WI38 (cell line): ENCODE data around the gene NXPH2.

Experiments used
- H3K4me3 ChIP-seq: 2 replicates; pipeline ENCODE4 v1.5.1; 2011; ENCODE audit warnings: low read depth, mild to moderate bottlenecking, control low read depth, low read length
- TF ChIP-seq, protein P1 (sequence below): IDR thresholded peaks from 2 replicates; pipeline ENCODE4 v1.5.1; 2012; ENCODE audit warnings: low read depth, mild to moderate bottlenecking, control low read depth, low read length

NXPH2 gene

DNA sequence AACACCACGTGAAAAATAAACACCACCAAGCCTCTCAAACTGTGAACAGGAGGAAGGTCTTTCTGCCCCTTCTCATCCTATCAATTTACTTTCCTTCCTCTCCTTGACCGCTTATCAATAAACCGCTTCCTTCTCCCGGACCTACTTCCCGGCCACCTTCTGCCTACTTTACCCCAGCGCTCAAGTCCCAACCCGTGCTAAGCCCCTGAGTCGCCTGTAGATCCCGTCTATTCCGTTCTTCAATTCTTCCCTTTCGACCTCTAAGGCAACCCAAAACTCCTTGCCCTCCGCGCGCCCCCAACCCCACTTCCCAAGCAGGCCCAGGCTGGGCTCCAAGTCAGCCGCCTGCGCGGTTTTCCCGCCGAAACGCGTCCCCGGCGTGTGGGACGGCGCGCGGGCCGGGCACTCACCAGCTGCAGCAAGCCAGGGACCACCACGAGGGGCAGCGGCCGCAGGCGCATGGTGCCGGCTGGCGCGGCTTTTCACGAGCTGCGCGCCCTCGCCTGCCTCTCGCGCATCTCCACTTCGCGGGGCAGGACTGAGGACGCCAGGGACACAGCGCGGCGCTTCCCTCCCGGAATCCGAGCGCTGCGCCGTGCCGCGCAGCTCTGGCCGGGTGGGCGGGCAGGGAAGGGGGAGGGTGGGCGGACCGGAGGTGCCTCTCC, at the start of gene NXPH2:
Gene NXPH2 (minus strand): TSS at position 610 of the 665 bp plus-strand sequence. CDS start 149 bp downstream, at position 461.
- TF ChIP-seq, protein P1, sequence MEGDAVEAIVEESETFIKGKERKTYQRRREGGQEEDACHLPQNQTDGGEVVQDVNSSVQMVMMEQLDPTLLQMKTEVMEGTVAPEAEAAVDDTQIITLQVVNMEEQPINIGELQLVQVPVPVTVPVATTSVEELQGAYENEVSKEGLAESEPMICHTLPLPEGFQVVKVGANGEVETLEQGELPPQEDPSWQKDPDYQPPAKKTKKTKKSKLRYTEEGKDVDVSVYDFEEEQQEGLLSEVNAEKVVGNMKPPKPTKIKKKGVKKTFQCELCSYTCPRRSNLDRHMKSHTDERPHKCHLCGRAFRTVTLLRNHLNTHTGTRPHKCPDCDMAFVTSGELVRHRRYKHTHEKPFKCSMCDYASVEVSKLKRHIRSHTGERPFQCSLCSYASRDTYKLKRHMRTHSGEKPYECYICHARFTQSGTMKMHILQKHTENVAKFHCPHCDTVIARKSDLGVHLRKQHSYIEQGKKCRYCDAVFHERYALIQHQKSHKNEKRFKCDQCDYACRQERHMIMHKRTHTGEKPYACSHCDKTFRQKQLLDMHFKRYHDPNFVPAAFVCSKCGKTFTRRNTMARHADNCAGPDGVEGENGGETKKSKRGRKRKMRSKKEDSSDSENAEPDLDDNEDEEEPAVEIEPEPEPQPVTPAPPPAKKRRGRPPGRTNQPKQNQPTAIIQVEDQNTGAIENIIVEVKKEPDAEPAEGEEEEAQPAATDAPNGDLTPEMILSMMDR = no peak
- H3K4me3 ChIP-seq = no peak within 1 kb of the TSS

DNA sequence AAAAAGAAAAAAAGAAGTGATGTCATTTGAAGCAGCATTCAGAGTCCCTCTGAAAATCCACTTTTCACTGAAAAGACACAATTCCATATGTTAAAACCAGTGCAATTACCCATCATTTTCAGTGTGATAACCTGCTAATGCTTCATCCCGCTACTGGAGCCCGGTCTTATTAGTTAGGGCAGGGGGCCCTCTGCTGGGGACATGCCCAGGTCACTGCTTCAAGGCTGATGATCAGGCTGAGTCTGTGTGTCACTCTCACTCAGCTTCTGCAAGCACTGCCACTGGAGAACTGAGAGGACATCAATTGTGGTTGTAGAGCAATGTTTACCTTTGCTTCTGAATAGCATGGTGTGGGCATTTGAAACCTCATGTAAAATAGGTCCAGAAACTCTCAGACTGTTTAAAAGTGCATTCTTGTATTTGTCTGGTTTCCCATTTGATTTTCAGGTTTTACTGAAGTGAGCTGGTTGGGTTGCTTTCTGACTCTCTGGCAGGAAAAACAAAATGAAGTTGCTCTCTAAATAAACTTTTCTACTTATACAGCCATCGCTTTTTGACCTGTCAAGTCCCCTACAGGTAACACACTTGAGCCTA, 49.2 kb upstream of the NXPH2 start:
- H3K4me3 ChIP-seq = no peak overlapping the region
- TF ChIP-seq, protein P1 = no peak

DNA sequence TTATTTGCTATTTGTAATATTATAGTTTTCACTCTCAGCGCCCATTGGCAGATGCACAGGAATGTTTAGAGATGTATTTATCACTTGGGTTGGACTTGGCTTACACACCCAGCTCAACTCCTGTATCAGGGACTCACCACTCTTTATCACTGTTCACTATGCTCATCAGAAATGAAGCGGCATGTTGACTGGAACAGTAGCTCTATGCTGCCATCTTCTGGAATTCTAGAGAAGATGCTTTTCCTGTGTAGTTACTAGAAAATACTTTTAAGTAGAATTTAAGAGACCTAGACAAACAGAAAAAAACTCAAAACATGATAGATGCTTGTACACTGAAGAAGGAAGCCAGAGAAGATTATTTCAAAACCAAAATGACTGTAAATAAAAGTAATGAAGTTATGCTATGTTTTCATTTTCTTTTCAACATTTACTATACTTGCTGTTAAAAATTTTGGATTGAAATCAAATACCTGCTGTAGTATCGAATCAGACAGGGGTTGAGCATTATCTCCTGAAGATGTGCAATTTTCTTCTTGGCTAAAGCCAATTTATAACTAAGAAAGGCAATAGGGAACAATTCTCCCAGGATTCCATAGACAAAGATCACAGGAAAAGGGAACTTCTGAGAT, 47.4 kb upstream of the NXPH2 start:
- TF ChIP-seq, protein P1 = peak; percentile 23; the same call in 1 of the 2 replicates
- no peak overlapping the region for H3K4me3 ChIP-seq

DNA sequence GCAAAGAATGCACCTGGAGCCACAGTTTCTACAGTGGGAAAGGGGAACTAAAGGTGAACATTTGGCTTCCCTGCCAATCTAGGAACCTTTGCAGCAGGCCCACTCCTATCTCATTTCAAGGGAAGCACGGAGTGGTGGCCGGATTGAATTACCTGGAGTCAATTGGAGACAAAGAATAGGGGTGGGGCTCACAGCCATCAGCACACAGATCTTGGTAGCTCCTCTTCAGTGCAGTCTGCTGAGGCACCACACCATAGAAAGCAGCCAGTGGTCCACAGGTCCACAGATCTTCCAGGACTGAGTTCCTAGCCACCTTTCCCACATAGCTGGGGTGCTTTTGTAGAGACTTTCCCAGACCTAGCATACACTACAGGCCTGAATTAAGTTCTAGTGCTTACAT, 43.5 kb upstream of the NXPH2 start:
- TF ChIP-seq, protein P1 = no peak
- no peak overlapping the region for H3K4me3 ChIP-seq

DNA sequence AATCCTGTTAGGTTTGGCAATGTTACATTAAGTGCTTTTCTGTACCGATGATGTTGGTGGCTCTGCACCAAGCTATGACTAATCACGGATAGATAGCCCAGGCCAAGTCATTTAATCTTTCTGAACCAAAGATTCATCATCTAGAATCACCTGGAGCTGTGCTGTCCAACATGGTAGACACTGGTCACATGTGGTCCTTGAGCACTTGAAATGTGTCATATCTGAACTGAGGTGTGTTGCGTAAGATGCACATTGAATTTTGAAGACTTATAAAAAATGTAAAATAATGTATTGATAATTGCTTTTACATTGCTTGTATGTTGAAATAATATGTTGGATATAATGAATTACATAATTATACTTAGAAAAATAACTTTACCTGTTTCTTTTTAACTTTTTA, 39.8 kb upstream of the NXPH2 start:
- no peak overlapping the region for H3K4me3 ChIP-seq
- TF ChIP-seq, protein P1 = no peak

DNA sequence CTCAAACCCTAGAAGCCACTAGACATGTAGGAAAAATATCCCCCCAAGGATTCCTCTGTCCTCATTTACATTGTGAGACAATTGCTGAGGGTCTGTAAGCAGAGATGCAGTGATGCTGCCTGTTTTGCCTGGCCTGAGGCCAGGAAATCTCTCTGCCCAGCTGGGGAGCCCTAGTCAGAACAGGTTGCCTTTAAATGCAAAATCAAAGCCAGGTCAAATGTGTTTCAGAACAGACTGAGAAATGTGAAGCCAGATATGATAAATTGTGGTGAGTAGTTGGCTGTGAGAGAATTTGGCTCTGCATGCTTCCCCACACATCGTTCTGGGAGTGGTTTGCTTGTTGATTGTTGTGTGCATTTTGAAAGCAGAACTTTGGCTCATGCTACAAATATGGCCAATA, 38.4 kb upstream of the NXPH2 start:
- no peak overlapping the region for H3K4me3 ChIP-seq
- TF ChIP-seq, protein P1 = no peak

DNA sequence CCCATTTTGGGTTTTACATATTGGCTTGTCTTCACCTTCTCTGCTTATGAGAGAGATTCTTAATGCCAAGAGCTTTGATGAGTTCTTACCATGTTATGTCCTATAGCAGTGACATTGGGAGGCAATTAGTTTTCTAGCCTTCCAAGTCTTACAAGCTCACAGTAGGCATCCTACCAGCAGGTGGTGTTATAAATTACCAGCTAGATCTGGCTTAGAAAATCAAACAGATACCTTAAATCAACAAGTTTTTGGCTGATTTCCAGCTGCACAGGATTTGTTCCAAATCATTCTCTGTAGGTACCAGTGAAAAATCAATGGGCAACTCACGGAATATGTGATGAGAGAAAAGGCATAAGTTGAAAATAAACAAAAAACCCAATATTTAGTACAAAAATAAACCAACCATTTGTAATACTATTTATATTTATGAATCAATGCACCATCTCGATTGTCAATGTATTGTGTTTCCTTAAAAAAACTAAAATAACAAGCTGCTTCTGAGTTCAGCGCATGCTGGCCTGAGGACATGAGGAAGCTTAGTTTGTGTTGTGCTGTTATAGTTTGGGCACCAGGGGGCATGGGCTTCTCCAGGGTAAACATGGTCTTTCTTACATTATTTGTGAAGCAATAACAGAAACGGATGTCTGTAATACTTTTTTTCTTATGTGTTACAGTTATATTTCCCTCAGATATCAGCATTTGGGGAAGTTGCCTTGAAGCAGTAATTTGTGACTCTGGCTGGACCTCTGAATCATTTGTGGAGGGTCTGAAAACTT, 34.1 kb upstream of the NXPH2 start:
- TF ChIP-seq, protein P1 = no peak
- H3K4me3 ChIP-seq = no peak overlapping the region
